Heart left ventricle (tissue), 13 donors: ENCODE results near the gene MCM10.
"Not testable (repeated sequence)": the region's sequence is repeated elsewhere in the genome, so short reads cannot be mapped to it uniquely, and the experiment has no call there.

ENCODE experiments used
- CTCF ChIP-seq, 12 donors: fragments of 200-600 bp; sonication (generic) in 4 of 12; IDR thresholded peaks; one replicate each; pipeline versions ENCODE4 v1.5.0 to v1.8.0; 2018 to 2022; ENCODE audit warnings: antibody characterized with exemption in 12 of 12, mild to moderate bottlenecking in 5 of 12
- POLR2A ChIP-seq, 2 donors: fragments of 450-650 bp; IDR thresholded peaks; one replicate each; pipeline ENCODE4 v1.6.1; 2017; ENCODE audit warnings: antibody characterized with exemption in 2 of 2, mild to moderate bottlenecking in 2 of 2, moderate library complexity in 2 of 2
- donor health status: ischemic (EF 13 %, LVEDD 7.1; RV severe dilation, severe dysfunction).
- donor health status: DM: no; HTN: yes; CAD: no.
- donor health status: DM: no; HTN: no; CAD: no.
- donor health status: ischemic (EF 25% LVEDD 6.9; RV normal size, moderate dysfunction).
- donor health status: ischemic (EF 25% LVEDD 5.7; RV mildly dilated, moderate dysfunction).
- donor health status: ischemic (EF 35%, LVEDD 5.7; RV mildly dilated, moderate dysfunction).
- donor health status: nonischemic (EF 11% LVEDD 7.7; RV severe dilation, severe dysfunction).
- donor health status: DM: yes; HTN: yes; CAD: no.
- donor health status: PGD.
- donor health status: ischemic (EF 29% LVEDD 5.4; RV normal size, mild dysfunction).
- donor health status: nonischemic (EF 23%, LVEDD 6.1; RV moderate dilation, normal function).

GRCh38 chr10:13155860-13156259, 5.5 kb upstream of the MCM10 start:
- not testable (repeated sequence) for TF ChIP-seq POLR2A, CTCF (IDR thresholded peaks at IDR 0.05)
